Liver (tissue), 3 donors: Measurements from ENCODE around the gene MTA2.

Experiments
- EGR1 ChIP-seq, 2 donors: IDR thresholded peaks; 2 replicates each; pipeline ENCODE4 v1.6.1; 2016 to 2018; ENCODE audit warnings: antibody characterized with exemption in 2 of 2, low read depth in 2 of 2
- FOXA1 ChIP-seq: IDR thresholded peaks from 2 replicates; pipeline ENCODE4 v1.6.1; 2016; ENCODE audit warnings: antibody characterized with exemption
- GABPA ChIP-seq, 2 donors: IDR thresholded peaks in 1 of 2; conservative IDR thresholded peaks in 1 of 2; 2 replicates each; pipeline ENCODE4 v1.6.1; 2016; ENCODE audit warnings: antibody characterized with exemption in 2 of 2, mild to moderate bottlenecking in 1 of 2, moderate library complexity in 1 of 2
- HNF4A ChIP-seq, 2 donors: conservative IDR thresholded peaks; 2 replicates each; pipeline ENCODE4 v1.6.1; 2016; ENCODE audit warnings: antibody characterized with exemption in 2 of 2, mild to moderate bottlenecking in 2 of 2
- JUND ChIP-seq, 2 donors: IDR thresholded peaks; 2 replicates each; pipeline ENCODE4 v1.6.1; 2016; ENCODE audit warnings: antibody characterized with exemption in 2 of 2
- MAX ChIP-seq: IDR thresholded peaks from 2 replicates; pipeline ENCODE4 v1.6.1; 2016; ENCODE audit warnings: antibody characterized with exemption
- REST ChIP-seq: IDR thresholded peaks from 2 replicates; pipeline ENCODE4 v1.6.1; 2016; ENCODE audit warnings: antibody characterized with exemption, mild to moderate bottlenecking
- RXRA ChIP-seq, 2 donors: IDR thresholded peaks; 2 replicates each; pipeline ENCODE4 v1.6.1; 2017 to 2018; ENCODE audit warnings: antibody characterized with exemption in 2 of 2, mild to moderate bottlenecking in 1 of 2
- SP1 ChIP-seq: IDR thresholded peaks from 2 replicates; pipeline ENCODE4 v1.6.1; 2018; ENCODE audit warnings: antibody characterized with exemption, mild to moderate bottlenecking
- TAF1 ChIP-seq: conservative IDR thresholded peaks from 2 replicates; pipeline ENCODE4 v1.6.1; 2016; ENCODE audit warnings: antibody characterized with exemption, mild to moderate bottlenecking
- YY1 ChIP-seq: IDR thresholded peaks from 2 replicates; pipeline ENCODE4 v1.6.1; 2016; ENCODE audit warnings: antibody characterized with exemption, mild to moderate bottlenecking
- ZBTB33 ChIP-seq: IDR thresholded peaks from 2 replicates; pipeline ENCODE4 v1.6.1; 2016; ENCODE audit warnings: antibody characterized with exemption
- TF ChIP-seq, protein P1 (sequence below): fragments of 150-350 bp; IDR thresholded peaks from 2 replicates; pipeline ENCODE4 v1.5.1; 2017; ENCODE audit warnings: improper control_type of control experiment, low read depth, low read length; ENCODE audit not compliant: missing input control
- TF ChIP-seq, protein P2 (sequence below): IDR thresholded peaks from 2 replicates; pipeline ENCODE4 v1.6.1; 2016; ENCODE audit warnings: antibody characterized with exemption
- donor health status: healthy.
- donor health status: healthy.

- TF ChIP-seq REST (no peak), YY1 (no peak), FOXA1 (no peak), RXRA (IDR thresholded peaks at IDR 0.05) (no peak), TAF1 (no peak), SP1 (no peak), JUND (IDR thresholded peaks at IDR 0.05) (no peak), HNF4A (conservative IDR thresholded peaks at IDR 0.05) (no peak), ZBTB33 (no peak), EGR1 (IDR thresholded peaks at IDR 0.05; ENCODE audit: low read depth in 2 of 2) (no peak), MAX (no peak), GABPA (IDR thresholded peaks at IDR 0.05 in 1 of 2, conservative IDR thresholded peaks at IDR 0.05 in 1 of 2) (no peak)
- TF ChIP-seq, protein P1, sequence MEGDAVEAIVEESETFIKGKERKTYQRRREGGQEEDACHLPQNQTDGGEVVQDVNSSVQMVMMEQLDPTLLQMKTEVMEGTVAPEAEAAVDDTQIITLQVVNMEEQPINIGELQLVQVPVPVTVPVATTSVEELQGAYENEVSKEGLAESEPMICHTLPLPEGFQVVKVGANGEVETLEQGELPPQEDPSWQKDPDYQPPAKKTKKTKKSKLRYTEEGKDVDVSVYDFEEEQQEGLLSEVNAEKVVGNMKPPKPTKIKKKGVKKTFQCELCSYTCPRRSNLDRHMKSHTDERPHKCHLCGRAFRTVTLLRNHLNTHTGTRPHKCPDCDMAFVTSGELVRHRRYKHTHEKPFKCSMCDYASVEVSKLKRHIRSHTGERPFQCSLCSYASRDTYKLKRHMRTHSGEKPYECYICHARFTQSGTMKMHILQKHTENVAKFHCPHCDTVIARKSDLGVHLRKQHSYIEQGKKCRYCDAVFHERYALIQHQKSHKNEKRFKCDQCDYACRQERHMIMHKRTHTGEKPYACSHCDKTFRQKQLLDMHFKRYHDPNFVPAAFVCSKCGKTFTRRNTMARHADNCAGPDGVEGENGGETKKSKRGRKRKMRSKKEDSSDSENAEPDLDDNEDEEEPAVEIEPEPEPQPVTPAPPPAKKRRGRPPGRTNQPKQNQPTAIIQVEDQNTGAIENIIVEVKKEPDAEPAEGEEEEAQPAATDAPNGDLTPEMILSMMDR = no peak
- TF ChIP-seq, protein P2, sequence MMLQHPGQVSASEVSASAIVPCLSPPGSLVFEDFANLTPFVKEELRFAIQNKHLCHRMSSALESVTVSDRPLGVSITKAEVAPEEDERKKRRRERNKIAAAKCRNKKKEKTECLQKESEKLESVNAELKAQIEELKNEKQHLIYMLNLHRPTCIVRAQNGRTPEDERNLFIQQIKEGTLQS = no peak
Measured at GRCh38 chr11:62552485-62553079, 49.1 kb downstream of the MTA2 start.
